Hematopoietic multipotent progenitor cell treated with erythropoietin and hydrocortisone succinate and interleukin-3 and kit ligand, for 15 days (in vitro differentiated cells): ENCODE data around the gene GTPBP8.

ENCODE experiments used
- DNase-seq: peaks from one replicate; pipeline ENCODE4 v3.0.0-alpha.2; 2015; ENCODE audit warnings: low spot score

GTPBP8 gene

DNA sequence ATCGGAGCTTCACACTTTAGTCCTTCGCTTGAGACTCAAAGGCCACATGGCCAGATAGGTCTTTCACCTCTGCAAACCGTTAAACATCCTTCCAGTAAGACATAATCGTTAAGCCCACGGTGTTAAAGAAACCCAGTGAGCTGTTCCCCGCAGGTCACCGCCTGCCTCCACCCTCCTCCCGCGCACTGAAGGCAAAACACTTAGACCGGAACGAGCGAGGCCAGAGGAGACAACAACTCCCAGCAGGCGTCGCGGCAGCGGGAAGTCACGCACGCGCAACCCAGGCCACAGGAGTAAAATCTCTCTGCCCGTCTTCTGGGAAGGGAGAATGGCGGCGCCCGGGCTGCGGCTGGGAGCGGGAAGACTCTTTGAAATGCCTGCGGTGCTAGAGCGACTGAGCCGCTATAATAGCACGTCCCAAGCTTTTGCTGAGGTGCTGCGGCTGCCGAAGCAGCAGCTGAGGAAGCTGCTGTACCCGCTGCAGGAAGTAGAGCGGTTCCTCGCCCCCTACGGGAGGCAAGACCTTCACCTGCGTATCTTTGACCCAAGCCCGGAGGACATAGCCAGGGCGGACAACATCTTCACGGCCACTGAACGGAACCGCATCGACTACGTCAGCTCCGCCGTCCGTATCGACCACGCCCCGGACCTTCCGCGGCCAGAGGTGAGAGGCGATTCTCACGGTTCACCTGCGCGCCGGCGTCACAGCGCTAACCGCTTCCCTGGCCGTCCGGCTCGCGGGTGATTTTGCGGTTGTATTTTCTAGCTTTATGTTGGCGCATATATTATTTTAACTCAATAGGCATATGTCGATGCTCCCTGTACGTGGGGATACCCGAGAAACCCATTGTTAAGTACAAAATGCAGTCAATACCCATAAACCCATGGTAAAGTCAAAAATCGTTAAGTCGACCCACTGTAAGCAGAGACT is at the start of gene GTPBP8:
Gene GTPBP8, plus strand, starts transcription at position 313 of the 931 bp plus-strand sequence. Its CDS starts 16 bp downstream, at position 329.
- DNase-seq: peak; percentile 86

DNA sequence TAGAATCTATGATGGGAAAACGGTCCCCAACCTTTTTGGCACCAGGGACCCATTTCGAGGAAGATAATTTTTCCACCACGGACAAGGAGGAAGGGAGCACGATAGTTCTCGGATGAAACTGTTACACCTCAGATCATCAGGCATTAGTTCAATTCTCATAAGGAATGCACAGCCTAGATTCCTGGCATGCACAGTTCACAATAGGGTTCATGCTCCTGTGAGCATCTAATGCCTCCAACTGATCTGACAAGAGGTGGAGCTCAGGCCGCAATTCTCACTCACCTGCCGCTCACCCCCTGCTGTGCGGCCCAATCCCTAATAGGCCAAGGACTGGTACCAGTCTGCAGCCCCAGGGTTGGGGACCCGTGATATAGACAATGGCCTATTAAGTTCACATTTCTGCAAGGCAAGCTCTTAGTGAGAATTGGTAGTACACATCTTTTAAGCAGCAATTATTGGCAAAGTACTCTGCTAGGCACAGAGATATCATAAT is 42.4 kb upstream of the GTPBP8 start:
- DNase-seq: no peak

DNA sequence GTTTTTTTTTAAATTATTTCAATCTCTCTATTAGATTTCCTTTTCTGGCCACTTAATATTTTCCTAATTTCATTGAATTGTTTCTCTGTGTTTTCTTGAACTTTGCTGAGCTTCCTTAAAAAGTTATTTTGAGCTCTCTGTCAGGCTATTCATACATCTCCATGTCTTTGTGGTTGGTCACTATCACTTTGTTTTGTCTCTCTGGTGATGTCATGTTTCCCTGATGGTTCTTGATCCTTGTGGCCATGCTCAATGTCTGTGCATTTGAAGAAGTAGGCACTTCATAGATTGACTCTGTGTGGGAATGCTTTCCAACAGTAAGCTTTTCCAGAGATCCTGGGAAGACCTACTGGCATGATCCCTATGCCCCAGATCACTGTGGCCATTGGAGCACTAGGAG is 34.4 kb upstream of the GTPBP8 start:
- no peak for DNase-seq

DNA sequence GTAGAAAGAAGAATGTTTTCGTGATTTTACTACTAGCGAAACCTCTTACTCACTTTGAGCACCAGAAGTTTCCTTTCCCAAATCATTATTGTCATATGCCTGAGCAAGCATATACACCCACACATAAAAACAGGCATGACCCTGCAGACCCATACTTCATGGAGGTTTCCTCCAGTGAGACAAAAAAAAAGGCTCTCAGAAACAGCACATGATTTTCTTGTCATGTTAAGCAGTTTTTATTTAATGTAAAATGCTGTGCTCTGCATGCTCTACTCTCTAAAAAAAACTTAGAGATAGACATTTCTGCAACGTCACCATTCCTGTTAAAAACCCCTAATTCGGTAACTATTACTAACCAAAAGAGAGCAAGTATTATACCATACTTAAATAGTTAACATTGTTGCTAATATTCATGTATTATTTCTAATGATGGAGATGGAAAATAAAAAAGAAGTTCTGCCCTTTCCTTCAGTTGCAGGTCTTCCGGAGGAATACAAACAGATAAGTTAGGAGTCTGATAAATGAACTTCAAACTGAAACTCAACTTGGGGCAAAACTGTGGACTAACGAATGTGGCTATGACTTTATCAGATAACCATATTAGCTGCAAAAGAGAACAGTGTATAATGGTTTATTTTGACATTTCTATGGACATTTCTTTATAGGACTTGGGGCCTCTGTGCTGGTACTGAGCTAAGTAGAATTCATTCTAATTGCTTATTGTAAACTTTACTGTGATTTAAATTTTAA is 31.8 kb upstream of the GTPBP8 start:
- DNase-seq: peak; percentile 3

DNA sequence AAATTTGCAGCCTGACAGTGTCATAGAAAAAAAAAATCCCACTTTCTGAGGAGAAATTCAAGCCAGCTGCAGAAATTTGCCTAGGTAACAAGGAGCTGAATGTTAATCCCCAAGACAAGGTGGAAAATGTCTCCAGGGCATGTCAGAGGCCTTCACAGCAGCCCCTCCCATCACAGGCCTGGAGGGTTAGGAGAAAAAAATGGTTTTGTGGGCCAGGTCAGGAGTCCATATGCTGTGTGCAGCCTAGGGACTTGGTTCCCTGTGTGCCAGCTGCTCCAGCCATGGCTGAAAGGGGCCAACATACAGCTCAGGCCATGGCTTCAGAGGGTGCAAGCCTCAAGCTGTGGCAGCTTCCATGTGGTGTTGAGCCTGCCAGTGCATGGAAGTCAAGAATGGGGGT is 27.1 kb upstream of the GTPBP8 start:
- DNase-seq: no peak

DNA sequence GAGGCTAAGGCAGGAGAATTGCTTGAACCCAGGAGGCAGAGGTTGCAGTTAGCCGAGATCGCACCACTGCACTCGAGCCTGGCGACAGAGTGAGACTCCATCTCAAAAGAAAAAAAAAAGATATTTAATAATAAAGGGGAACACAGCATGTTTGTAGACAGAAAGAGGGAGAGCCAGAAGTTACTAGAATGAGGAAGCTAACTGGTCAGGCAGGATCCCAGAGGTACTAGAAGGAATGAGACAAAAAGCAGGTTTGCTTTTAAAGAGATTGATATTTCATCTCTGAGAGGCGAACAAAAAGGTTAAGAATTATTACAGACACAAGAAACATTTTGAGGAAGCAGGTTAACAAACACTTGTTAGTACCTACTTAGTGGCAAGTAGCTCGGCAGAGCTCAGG is 25.1 kb upstream of the GTPBP8 start:
- DNase-seq: no peak

DNA sequence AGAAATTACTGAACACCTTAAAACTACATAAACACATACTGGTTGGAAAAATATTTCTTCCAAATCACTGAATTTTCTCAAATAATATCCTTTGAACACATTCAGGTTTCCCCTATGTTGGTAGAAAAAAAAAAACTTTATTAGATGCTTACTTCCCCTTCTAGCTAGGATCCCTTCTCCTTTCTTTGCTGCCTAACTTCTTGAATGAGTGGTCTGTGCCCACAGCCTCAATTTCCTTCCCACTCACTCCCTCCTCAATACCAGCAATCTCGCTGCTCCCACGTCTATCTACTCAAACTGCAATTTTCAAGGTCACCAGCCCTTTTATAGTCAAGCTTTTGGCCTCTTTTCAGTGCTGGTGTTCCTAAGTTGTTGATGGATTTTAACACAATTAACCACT is 24.2 kb upstream of the GTPBP8 start:
- no peak for DNase-seq

DNA sequence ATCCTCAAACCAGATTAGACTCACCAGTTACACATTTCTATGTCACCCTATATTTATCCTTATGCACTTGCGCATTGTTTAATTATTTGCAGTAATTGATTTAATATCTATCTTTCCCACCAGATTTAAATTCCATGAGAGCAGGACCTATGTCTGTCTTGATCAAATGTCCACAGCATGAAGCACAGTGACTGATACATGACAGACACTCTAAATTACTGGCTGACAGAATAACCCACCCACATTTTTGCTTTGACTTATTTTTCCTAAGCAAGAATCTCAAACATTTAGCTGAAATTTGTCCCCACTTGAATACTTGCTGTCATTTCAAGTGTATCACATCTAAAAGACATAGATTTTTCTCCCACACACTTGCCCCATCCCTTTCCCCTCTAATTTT is 23.4 kb upstream of the GTPBP8 start:
- no peak for DNase-seq

DNA sequence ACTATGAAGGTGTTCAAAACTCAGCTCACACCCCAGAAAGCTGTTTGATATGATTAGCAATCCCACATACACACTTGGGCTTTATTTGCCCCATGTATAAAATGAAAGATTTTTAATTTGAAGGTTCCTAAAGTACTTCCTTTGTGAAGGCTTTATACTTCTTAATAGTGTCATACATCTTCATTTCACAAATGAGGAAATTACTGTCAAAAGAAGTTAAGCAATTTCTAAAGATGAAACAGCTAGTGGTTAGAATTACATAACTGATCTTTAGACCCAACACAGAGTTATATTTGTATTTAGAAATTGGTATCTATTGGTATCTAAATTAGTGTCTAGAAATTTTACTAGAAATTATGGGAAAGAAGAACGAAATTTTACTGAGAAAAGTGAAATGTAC is 23.0 kb upstream of the GTPBP8 start:
- DNase-seq: no peak

DNA sequence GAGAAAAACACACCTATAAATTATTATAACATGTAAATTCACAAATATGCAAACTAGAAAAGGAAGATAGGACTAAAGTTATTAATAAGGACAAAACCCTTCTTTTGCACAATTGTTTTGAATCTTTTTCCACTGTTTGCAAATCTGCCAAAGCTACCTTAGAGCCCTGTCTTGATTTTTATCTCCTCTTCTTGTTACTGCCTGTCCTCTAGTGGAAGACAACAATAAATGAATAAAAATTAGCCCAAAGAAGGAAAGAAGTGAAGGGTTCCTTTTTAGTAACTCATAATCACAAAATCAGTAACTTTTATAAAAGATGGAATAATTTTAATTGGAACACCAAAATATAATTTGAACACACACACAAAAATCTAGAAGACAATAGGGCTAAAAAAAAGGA is 18.6 kb upstream of the GTPBP8 start:
- DNase-seq: no peak

DNA sequence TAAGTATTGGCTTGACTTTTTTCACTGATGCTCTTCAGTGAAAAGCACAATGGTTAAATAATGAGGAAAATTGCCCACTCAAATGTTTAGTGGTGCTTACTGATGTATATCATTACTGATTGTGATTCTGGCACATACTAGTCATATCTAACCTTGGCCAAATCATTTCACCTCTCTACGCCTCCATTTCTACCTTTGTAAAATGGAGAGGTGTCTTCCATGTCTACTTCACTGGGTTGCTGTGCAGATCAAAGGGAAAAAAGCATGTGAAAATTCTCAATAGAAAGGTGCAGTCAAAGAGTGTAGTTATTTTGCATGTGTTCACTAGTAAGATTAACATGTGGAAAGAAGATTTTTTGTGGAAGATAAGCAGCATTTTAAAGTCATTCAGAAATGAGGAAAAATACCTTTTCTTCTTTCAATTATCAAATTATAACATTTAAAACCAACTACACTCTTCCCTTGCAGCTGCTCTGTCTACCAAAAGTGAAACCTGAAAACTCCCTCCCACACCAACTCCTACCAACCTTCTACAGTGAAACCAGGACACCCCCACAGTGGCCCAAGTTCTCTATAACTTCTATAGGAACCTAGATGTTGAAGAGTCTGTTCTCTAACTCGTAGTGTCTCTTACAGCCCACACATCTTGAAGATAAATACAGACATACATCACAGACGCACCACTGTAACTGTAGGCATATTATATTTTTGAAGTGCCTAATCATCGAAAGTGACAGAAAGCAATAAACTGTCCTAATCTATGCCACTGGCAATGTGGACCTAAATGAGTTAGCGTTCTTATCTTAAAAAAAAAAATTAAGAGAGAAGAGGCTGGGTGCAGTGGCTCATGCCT is 17.2 kb upstream of the GTPBP8 start:
- no peak for DNase-seq

DNA sequence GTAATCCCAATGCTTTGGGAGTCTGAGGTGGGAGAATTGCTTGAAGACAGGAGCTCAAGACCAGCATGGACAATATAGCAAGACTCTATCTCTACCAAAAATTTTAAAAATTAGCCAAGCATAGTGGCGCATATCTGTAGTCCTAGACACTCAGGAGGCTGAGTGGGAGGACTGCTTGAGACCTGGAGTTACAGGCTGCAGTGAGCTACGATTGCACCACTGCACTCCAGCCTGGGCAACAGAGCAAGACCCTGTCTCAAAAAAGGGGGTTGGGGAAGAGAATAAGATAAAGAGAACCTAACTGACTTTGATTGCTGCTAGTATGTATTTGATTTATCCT is 16.6 kb upstream of the GTPBP8 start:
- no peak for DNase-seq

DNA sequence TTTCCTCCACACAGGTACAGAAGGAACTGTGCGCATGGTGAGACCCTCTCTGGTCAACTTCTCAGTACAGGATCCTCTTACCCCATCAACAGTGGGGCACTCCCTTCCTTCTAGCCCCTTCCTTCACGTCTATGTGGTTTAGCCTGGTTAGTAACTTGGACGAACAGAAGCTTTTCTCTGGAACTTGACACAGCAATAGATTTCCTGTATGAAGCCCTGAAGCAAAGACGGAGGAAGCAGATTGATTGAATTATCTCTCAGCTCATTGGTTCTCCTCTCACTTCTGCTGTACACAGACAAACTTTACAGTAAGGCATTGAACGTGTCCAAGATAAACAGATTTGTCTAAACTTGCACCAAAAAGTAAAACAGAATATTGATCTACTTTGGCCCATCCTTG is 15.9 kb upstream of the GTPBP8 start, which contains the start of gene CD200R1:
Gene CD200R1, minus strand, starts transcription at position 210 of the 400 bp plus-strand sequence. CDS start 246 bp downstream, outside the sequence.
- no peak for DNase-seq

DNA sequence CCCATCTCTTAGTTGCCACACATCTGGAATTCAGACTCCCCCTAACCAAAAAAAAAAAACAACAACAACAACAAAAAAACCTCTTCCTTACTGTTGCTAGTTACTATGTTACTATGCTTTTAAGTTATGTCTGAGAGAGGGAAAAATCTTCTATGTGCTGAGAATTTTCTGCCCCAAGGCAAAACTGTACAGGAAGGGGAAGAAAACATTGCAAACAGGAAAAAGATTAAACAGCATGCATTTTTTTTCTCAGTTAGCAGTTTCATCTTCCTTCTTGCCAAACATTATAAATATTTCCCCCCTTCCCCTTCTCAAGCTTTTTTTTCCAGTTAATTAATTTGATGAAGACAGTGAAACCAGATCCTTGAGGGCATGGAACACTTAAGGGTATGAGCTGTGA is 14.8 kb upstream of the GTPBP8 start:
- no peak for DNase-seq

DNA sequence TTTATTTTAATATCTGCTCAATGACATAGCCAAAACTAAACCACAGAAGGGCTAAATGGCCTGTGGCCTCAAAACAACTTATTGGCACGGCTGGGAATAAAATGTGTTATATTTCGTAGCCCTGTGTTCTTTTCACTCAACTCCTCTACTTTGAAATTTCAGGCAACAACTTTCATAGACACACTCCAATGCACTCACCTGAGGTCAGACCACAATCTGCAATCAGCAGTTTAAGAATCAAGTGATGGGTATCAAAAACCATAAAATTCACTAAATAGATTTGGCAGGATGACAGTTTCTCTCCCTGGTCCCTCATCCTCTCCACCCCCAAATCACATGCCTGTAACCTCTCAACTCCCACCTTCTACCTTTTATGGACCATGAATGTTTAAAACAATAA is 13.8 kb upstream of the GTPBP8 start:
- DNase-seq: no peak

DNA sequence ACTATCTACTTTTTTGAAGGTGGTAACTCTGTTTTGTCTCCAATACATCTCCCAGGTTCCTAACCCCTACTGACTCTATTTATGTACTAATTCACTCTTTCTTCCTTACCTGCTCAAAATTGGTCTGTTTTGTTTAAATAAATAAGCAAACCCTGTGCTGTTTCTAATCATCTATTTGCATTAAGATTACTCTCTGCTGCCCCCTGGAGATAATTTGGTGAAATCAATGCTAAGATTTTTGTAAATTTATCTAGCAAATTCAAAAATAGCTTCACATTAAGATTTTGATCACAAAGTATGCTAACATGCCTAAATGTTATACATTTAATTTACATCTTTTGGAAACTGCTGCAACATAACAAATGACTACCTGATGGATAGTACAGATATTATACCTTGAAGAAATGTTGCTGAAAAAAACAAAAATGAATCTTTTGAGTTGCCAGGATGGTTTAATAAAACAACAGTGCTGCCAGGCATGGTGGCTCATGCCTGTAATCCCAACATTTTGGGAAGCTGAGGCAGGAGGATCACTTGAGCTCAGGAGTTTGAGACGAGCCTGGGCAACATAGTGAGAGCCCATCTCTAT is 11.4 kb upstream of the GTPBP8 start:
- peak; percentile 56 for DNase-seq

DNA sequence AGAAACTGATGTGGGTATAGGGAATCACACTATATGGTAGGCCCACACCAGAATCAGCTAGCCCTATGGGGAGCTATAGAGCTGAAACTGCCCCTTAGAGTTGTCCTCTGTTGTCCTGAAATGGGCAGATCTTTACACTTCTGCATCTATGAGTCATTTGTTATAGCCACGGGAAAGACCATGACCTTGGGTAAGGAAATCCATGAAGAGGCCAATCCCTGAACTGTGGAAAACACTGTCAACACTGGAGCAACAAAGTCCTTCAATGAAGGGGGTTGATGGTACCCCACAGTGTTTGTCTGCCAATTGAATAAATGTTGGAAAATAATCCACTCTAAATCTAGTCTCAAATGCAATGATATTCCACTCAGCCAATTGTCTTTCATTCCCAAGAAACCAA is 10.7 kb upstream of the GTPBP8 start:
- no peak for DNase-seq

DNA sequence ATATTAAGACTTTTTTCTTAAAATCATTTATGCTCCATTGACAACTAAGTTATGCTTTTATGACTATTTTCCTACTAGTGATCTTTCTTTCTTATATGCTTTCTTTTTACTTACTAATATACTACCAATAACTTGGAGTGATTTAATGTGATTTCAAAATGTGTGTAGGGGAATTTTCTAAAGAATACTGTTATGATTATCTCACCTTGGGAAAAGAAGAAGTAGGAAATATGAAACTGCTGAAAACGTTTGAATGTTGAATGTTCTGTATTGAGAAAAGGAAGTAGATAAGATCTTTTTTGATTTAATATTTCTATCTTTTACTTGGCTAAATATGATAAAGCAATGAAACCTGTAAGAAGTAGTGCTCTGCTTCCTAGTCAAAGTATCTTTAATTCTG is 8.1 kb upstream of the GTPBP8 start:
- DNase-seq: no peak

DNA sequence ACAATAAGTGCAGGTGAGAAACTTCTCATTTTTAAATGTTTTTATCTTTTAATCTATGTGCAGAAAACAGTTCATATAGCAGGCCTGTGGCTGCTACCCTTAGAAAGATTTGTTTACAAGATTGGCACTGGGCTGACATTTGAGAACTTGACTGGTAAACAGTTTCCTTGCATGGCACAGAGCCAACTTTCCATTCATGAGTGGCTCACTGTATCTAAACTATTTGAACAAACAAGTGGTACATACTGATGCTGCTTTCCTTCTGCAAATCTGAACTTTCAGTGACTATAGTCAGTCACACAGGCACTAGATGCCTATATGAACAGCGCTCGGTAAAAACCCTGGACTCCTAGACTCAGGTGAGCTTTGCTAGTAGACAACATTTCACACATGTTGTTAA is 6.3 kb upstream of the GTPBP8 start:
- peak; percentile 25 for DNase-seq

DNA sequence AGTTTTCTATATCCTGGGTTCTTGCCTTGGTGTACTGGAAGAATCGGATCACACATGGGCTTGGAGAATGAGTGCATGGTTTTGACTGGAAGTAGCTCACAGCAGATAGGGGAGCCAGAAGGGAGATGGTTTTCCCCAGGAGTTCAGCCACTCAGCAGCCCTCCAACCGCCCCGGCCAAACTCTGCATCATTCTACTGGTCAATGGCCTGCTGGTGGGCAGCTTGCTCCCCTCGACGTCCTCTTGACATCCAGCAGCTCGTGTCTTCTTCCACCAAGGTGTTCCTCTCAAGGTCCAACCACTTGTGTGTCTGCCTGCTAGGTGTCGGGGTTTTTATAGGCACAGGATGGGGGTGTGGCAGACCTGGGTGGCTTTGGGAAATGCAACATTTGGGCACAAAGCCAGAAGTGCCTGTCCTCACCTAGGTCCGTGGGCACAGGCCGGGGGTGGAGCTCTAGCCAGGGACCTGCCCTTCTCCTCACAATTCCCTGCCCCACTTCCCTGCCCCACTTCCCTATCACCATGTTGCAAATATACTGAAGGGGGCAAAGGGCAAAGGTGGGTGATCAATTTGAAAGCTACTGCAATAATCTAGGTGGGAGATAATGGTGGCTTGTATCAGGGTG is 3.0 kb upstream of the GTPBP8 start:
- no peak for DNase-seq

DNA sequence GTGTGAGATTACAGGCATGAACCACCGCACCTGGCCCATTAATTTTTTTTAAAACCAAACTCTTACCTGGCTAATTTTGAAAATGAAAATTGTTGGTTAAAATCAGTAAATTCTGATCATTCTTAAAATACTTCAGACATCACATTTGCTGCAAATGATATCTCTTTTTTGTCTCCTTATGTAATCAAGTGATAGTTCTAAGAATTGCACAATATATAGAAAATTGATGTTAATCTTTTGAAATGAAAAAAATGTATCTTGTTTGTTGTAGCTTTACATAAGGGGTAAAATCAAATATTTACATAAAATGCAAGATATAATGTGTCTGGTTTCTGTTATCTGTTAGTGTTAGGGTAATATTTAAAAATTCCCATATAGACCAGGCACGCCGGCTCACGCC is 5.0 kb downstream of the GTPBP8 start:
- no peak for DNase-seq
